AG09309 (cell line): ENCODE results near the gene ELMO1.

Source experiments
- DNase-seq: peaks from one replicate; pipeline ENCODE4 v3.0.0-alpha.2; 2010; ENCODE audit warnings: low read depth
- H3K4me3 ChIP-seq: 2 replicates; pipeline ENCODE4 v1.5.1; 2011; ENCODE audit warnings: mild to moderate bottlenecking, low read depth, low read length, moderate library complexity; ENCODE audit not compliant: control insufficient read depth
- CTCF ChIP-seq: IDR thresholded peaks from 2 replicates; pipeline ENCODE4 v1.5.1; 2011; ENCODE audit warnings: mild to moderate bottlenecking, low read depth, low read length, inconsistent platforms; ENCODE audit not compliant: insufficient read depth, control insufficient read depth; ENCODE audit errors: missing control alignments

Gene ELMO1

GRCh38 chr7:37206192-37206591 lies 242.5 kb downstream of the ELMO1 start:
- DNase-seq = no peak
- no peak overlapping the region for H3K4me3 ChIP-seq
- no peak for TF ChIP-seq CTCF

GRCh38 chr7:37205451-37205850 lies 243.2 kb downstream of the ELMO1 start:
- no peak for DNase-seq
- TF ChIP-seq CTCF = no peak
- no peak overlapping the region for H3K4me3 ChIP-seq

GRCh38 chr7:37201876-37202198 lies 246.8 kb downstream of the ELMO1 start:
- TF ChIP-seq CTCF = no peak
- H3K4me3 ChIP-seq = no peak overlapping the region
- DNase-seq = no peak

GRCh38 chr7:37201003-37201875 lies 247.4 kb downstream of the ELMO1 start:
- no peak overlapping the region for H3K4me3 ChIP-seq

GRCh38 chr7:37198906-37199485 lies 249.7 kb downstream of the ELMO1 start:
- H3K4me3 ChIP-seq = no peak overlapping the region
- peak; percentile 92 for TF ChIP-seq CTCF
- peak; percentile 23 for DNase-seq

More at GRCh38 chr7:37201003-37201875, 247.4 kb downstream of the ELMO1 start:
- peak; percentile 81 for TF ChIP-seq CTCF
- DNase-seq = peak; percentile 31

- H3K4me3 ChIP-seq = no peak overlapping the region
- no peak for TF ChIP-seq CTCF
- no peak for DNase-seq
Observed at GRCh38 chr7:37198041-37198905, 250.4 kb downstream of the ELMO1 start.
